HUDEP-2 (cell line): ENCODE data around the gene KIF18B.

ENCODE experiments used
- DNase-seq, 76 experiments: peaks; one replicate each; lab custom pipeline; 2025; ENCODE audit not compliant: unreplicated experiment in 76 of 76; lab: John Stamatoyannopoulos, UW

Gene KIF18B

DNA sequence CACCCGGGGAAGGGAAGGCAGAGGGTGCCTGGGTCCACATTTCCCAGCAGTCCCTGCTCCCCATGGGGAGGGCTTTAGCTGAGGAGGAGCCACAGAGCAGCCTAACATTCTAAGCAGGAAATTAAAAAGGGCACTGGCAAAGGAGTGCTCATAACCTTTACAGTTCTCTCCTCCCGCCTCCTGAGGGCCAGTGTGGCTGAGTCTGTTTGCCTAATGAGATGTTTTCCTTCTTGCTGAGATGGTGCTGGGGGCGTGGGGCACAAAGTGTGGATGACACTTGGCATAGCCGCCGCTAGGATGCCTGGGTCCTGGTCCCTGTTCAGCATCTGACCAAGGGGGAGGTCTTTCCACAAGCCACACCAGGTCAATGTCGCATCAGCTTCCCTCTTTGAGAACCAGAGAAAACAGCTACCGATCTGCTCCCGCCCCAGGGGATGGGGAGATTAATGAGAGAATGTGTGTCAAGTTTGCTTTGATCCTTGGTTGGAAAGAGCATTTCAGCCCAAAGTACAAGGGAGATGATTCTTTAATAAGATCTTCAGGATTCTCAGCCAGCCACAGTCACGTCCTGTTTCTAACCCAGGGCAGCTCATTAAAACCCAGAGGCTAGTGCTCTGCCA is 5.8 kb downstream of the KIF18B start:
- DNase-seq, result no peak

DNA sequence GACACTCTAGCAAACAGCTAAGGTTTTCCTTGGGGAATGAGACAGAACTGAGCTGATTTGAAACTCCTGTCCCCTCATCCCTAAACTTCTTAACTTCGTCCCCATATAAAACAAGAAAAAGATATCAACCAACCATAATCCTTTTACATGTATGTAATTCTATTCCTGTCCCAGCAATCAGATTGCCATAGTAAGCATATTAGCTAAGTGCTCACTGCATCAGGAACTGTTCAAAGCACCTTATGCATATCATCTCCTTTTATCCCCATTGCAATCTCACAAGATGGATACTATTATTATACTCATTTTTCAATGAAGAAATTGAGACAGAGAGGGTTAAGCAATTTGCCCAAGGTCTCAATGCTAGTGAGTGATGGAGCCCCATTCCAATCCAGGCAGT is 6.8 kb downstream of the KIF18B start:
- no peak for DNase-seq

DNA sequence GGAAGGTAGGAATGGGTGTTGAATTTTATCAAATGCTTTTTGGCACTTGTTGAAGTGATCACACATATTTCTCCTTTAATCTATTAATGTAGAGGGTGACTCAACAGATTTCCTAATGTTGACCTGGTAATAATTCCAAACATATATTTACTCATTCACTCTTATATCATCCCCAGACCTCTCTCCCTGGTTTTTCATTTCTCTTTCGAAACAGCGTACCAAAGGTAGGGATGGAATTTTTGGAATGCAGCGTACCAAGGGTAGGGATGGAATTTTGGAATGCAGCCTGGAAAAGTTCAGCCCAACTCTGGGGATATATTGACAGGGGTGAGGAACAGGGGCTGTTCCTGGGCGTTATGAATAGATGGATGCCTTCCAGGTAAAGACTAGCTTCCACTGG is 7.3 kb downstream of the KIF18B start:
- DNase-seq, result no peak

GRCh38 chr17:44935116-44935515 is 12.5 kb downstream of the KIF18B start:
- no peak for DNase-seq

DNA sequence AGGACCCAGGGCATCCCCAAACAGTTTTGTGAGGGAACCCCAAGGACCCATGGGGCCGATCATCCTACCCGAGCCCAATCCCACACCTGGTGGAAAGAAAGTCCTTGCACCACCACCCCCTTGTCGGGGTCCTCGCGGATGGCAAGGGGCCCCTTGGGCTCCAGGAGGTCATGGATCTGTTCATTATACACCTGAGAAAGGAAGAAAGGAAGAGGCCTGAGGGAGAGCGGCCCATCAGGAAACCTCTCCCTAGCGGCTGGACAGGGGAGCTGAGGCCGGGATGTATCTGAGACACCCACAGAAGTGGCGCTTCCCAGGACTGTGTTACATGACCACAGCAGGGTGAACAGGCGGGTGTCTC is 12.8 kb downstream of the KIF18B start:
- DNase-seq, result no peak

DNA sequence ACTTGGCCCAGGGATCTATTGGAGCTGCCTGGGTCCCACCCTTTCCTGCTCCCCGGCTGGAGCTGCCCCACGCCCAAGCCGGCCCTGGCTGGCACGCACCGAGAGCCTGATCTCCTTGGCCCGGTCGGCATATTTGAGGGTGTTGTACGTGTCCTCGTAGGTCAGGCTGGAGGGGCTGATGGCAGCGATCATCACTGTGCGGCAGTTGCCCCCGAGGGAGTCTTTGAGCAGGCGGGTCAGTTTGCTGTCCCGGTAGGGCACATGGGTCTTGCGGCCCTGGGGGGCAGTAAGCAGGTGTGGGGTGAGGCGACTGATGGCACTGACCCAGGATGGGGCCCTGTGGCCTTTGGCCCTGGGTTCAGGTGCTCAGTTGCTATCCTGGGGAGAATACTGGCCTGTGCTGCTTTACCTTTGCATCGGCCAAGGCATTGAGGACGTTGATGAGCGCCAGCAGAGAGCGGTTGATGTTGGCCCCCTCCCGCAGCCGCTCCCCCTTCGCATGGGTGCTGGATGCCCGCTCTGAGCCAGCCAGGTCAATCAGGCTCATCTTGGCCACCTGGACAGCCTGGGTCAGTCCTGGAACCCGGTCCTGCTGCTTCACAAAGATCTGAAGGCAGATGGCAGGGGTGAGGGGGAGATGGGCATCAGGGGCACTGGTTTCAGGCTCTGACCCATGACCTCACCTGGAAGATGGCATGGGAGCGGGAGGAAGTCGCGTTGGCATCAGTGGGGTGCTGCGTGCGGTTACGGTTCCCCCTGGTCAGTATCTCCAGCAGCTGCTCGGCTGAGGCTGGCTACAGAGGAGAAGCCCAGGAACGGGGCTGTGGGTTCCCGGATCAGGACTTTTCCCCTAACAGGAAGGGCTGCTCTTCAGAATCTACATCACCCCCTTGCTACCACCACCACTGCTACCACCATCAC is 13.5 kb downstream of the KIF18B start:
- no peak for DNase-seq

DNA sequence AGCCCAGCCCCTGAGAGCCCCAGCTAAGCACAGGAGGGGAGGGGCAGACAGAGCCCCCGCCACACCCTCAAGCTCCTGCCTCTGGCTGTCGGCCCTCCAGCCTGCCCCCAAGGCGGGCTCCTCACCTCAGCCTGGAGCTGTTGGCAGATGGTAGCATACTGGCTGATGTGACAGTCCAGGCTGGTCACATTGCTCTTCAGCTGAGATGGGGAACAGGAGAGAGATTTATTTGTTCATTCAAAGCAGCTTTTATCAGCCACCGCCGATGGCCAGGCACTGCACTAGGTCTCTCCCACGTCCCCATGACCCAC is 14.8 kb downstream of the KIF18B start:
- no peak for DNase-seq

DNA sequence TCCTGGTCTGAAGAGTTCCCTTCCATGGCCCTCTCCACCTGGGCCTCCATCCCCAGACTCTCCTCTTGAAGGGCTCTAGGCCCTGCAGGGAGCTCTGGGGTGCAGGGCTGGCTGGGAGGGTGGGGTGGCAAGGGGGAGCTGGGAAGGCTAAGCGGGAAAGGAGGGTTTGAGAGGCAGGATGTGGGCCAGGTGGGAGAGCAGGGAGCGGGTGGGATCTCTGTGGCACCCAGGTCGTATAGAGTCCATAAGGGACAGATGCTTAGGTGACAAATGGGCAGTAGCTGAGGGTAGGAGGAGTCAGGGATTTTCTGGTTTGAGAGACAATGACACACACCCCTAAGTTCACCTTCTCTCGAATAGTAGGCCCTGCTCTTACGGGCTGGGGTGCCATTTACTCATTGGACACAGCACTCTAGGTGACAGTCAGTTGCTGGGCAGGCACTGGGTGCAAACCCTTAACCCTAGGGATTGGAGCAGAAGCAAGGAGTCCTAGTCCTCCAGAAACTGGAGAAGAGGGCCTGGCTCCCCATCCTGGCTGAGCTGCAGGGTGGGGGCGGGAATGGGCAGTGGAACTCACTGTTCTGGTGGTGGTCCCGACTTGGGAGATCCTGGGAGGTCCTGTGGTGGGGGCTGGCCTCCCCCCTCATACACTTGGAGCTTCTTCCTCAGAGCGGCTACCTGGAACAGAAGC is 15.3 kb downstream of the KIF18B start:
- DNase-seq, result no peak

DNA sequence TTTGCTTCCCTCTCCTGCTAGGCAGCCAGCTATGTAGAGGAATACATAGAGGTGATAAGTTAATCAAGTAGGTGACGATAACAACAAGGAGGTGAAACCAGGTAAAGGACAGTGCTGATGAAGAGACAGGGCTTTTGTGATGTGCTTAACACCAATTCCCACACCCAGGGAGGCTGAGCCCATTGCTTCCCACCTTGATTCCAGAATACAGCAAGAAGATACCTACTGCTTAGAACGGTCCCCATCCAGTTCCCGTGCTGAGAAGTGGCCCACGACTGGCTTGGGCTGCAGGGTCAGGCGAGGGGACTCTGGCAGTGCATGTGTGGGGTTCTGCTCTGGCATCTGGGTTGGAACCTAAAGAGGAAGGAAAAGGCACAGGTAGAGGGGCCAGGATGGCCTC is 16.2 kb downstream of the KIF18B start:
- no peak for DNase-seq

GRCh38 chr17:44930667-44931066 is 16.9 kb downstream of the KIF18B start:
- no peak for DNase-seq

- no peak for DNase-seq
Observed at GRCh38 chr17:44928950-44929720, 18.4 kb downstream of the KIF18B start.

- no peak for DNase-seq
Observed at GRCh38 chr17:44928136-44928535, 19.4 kb downstream of the KIF18B start.

DNA sequence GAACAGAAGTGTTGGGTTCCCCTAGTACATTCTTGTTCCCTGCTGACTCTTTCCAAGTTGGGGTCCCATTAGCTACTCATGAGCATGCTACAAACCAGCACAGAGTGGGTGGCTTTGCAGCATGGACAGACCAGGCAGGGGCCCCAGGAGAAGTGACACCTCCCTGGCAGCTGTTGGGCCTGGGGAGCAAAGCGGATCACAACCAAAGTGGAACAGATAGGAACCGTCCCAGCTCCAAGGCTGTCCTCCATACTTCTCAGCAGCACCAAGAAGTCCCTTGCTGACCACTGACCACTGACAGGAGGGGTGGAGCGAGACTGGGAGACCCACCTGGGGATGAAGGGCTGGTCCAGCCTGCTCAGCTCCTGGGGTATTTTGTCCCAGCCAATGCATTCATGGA is 19.9 kb downstream of the KIF18B start:
- no peak for DNase-seq

GRCh38 chr17:44926821-44927525 is 20.6 kb downstream of the KIF18B start:
- DNase-seq, result no peak

- no peak for DNase-seq
Observed at GRCh38 chr17:44925731-44926697, 21.6 kb downstream of the KIF18B start.

GRCh38 chr17:44924107-44924544 is 23.4 kb downstream of the KIF18B start:
- no peak for DNase-seq

GRCh38 chr17:44922746-44923470 is 24.7 kb downstream of the KIF18B start:
- DNase-seq, result no peak

DNA sequence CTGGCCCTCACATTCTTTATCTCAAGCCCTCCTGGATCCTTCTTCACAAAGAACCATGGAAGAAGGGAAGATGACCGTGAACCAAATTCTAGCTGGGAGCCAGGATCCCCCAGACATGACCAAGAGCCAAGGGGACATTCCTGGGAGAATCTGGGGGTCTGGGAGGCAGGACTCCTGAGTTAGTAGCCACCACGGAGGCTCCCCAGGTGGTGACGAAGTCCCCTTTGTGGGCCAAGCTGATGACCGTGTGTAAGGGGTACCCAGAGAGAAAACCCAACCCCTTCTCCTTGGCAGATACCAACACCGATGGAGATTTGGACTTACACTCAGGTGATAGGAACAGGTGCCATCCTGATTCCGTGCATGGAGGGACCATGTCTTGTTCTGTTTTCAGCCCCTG is 25.4 kb downstream of the KIF18B start:
- DNase-seq, result no peak
